Measurements from ENCODE around the gene DGKG.

DGKG gene

GRCh38 chr3:186224041-186224610, 137.9 kb downstream of the DGKG start:
- Mint-ChIP-seq H3K27me3 (peaks cover 14% of the 10 kb centered on the region), H3K4me3 (no peak overlapping the region), H3K36me3 (no peaks in the 10 kb centered on the region)

GRCh38 chr3:186223476-186223875, 138.6 kb downstream of the DGKG start:
- Mint-ChIP-seq H3K4me1 (no peaks in the 10 kb centered on the region), H3K27ac (no peak overlapping the region), H3K36me3 (no peaks in the 10 kb centered on the region), H3K4me3 (no peak overlapping the region), H3K9me3 (no peaks in the 10 kb centered on the region), H3K27me3 (peaks cover 10% of the 10 kb centered on the region)

More at GRCh38 chr3:186224041-186224610, 137.9 kb downstream of the DGKG start:
- H3K27ac Mint-ChIP-seq = no peak overlapping the region
- H3K4me1 Mint-ChIP-seq = no peaks in the 10 kb centered on the region
- H3K9me3 Mint-ChIP-seq = no peaks in the 10 kb centered on the region

- Mint-ChIP-seq H3K4me1 (peaks cover 4% of the 10 kb centered on the region), H3K9me3 (no peaks in the 10 kb centered on the region), H3K27me3 (peaks cover 6% of the 10 kb centered on the region), H3K4me3 (no peak overlapping the region), H3K27ac (no peak overlapping the region), H3K36me3 (no peaks in the 10 kb centered on the region)
Measured at GRCh38 chr3:186221760-186222378, 140.2 kb downstream of the DGKG start.

- no peak overlapping the region for H3K27ac Mint-ChIP-seq
Measured at GRCh38 chr3:186220911-186221645, 141.0 kb downstream of the DGKG start.

GRCh38 chr3:186220365-186220764, 141.7 kb downstream of the DGKG start:
- H3K27me3 Mint-ChIP-seq = peaks cover 6% of the 10 kb centered on the region
- H3K36me3 Mint-ChIP-seq = no peaks in the 10 kb centered on the region
- no peak overlapping the region for H3K27ac Mint-ChIP-seq
- H3K4me3 Mint-ChIP-seq = no peak overlapping the region
- peaks cover 4% of the 10 kb centered on the region for H3K4me1 Mint-ChIP-seq
- no peaks in the 10 kb centered on the region for H3K9me3 Mint-ChIP-seq

More at GRCh38 chr3:186220911-186221645, 141.0 kb downstream of the DGKG start:
- H3K36me3 Mint-ChIP-seq = no peaks in the 10 kb centered on the region
- H3K9me3 Mint-ChIP-seq = no peaks in the 10 kb centered on the region
- H3K27me3 Mint-ChIP-seq = peaks cover 6% of the 10 kb centered on the region
- no peak overlapping the region for H3K4me3 Mint-ChIP-seq
- H3K4me1 Mint-ChIP-seq = peaks cover 4% of the 10 kb centered on the region

- H3K4me1 Mint-ChIP-seq = peaks cover 4% of the 10 kb centered on the region
- no peak overlapping the region for H3K4me3 Mint-ChIP-seq
- no peaks in the 10 kb centered on the region for H3K36me3 Mint-ChIP-seq
- no peak overlapping the region for H3K27ac Mint-ChIP-seq
- H3K9me3 Mint-ChIP-seq = no peaks in the 10 kb centered on the region
- peaks cover 10% of the 10 kb centered on the region for H3K27me3 Mint-ChIP-seq
Measured at GRCh38 chr3:186219211-186219638, 142.8 kb downstream of the DGKG start.

- Mint-ChIP-seq H3K9me3 (no peaks in the 10 kb centered on the region), H3K27ac (no peak overlapping the region), H3K4me3 (no peak overlapping the region), H3K4me1 (peaks cover 4% of the 10 kb centered on the region), H3K36me3 (no peaks in the 10 kb centered on the region), H3K27me3 (peaks cover 6% of the 10 kb centered on the region)
Measured at GRCh38 chr3:186218421-186218820, 143.6 kb downstream of the DGKG start.

- no peaks in the 10 kb centered on the region for H3K9me3 Mint-ChIP-seq
- H3K27ac Mint-ChIP-seq = no peak overlapping the region
- H3K4me3 Mint-ChIP-seq = no peak overlapping the region
Measured at GRCh38 chr3:186217820-186218164, 144.2 kb downstream of the DGKG start.

GRCh38 chr3:186216900-186217819, 144.9 kb downstream of the DGKG start:
- Mint-ChIP-seq H3K27ac (no peak overlapping the region), H3K9me3 (no peaks in the 10 kb centered on the region), H3K4me3 (no peak overlapping the region), H3K4me1 (peaks cover 4% of the 10 kb centered on the region), H3K27me3 (peaks cover 4% of the 10 kb centered on the region), H3K36me3 (no peaks in the 10 kb centered on the region)

More at GRCh38 chr3:186217820-186218164, 144.2 kb downstream of the DGKG start:
- H3K27me3 Mint-ChIP-seq = peaks cover 4% of the 10 kb centered on the region
- peaks cover 4% of the 10 kb centered on the region for H3K4me1 Mint-ChIP-seq
- H3K36me3 Mint-ChIP-seq = no peaks in the 10 kb centered on the region

- no peaks in the 10 kb centered on the region for H3K9me3 Mint-ChIP-seq
- no peak overlapping the region for H3K27ac Mint-ChIP-seq
- no peaks in the 10 kb centered on the region for H3K36me3 Mint-ChIP-seq
- H3K27me3 Mint-ChIP-seq = peaks cover 4% of the 10 kb centered on the region
- peaks cover 4% of the 10 kb centered on the region for H3K4me1 Mint-ChIP-seq
- H3K4me3 Mint-ChIP-seq = no peak overlapping the region
Measured at GRCh38 chr3:186214670-186215069, 147.4 kb downstream of the DGKG start.

GRCh38 chr3:186213946-186214345, 148.1 kb downstream of the DGKG start:
- H3K27ac Mint-ChIP-seq = no peak overlapping the region
- peaks cover 4% of the 10 kb centered on the region for H3K27me3 Mint-ChIP-seq
- H3K36me3 Mint-ChIP-seq = no peaks in the 10 kb centered on the region
- H3K9me3 Mint-ChIP-seq = no peaks in the 10 kb centered on the region
- H3K4me3 Mint-ChIP-seq = no peak overlapping the region
- H3K4me1 Mint-ChIP-seq = peaks cover 4% of the 10 kb centered on the region

- Mint-ChIP-seq H3K4me1 (no peaks in the 10 kb centered on the region), H3K9me3 (no peaks in the 10 kb centered on the region), H3K36me3 (no peaks in the 10 kb centered on the region), H3K4me3 (no peak overlapping the region), H3K27me3 (peaks cover 4% of the 10 kb centered on the region), H3K27ac (no peak overlapping the region)
Measured at GRCh38 chr3:186212611-186213010, 149.4 kb downstream of the DGKG start.

- Mint-ChIP-seq H3K36me3 (no peaks in the 10 kb centered on the region), H3K27ac (no peak overlapping the region), H3K27me3 (peaks cover 4% of the 10 kb centered on the region), H3K4me3 (no peak overlapping the region), H3K9me3 (no peaks in the 10 kb centered on the region), H3K4me1 (no peaks in the 10 kb centered on the region)
Measured at GRCh38 chr3:186210852-186211500, 151.1 kb downstream of the DGKG start.

- Mint-ChIP-seq H3K27me3 (peaks cover 4% of the 10 kb centered on the region), H3K4me1 (no peaks in the 10 kb centered on the region), H3K9me3 (no peaks in the 10 kb centered on the region), H3K27ac (no peak overlapping the region), H3K36me3 (no peaks in the 10 kb centered on the region), H3K4me3 (no peak overlapping the region)
Measured at GRCh38 chr3:186209810-186210752, 152.0 kb downstream of the DGKG start.

Measured in activated naive CD4-positive, alpha-beta T cell treated with anti-CD3 and anti-CD28 coated beads, Interleukin-2, amount 50 U/mL, for 24 hours (primary cell).